SH-SY5Y (cell line): ENCODE measurements around the gene HMGXB3.

Source experiments
- GATA2 ChIP-seq: IDR thresholded peaks from 2 replicates; pipeline ENCODE4 v1.6.1; 2011; ENCODE audit warnings: mild to moderate bottlenecking, low read depth, low read length
- GATA3 ChIP-seq: IDR thresholded peaks from 2 replicates; pipeline ENCODE4 v1.6.1; 2011; ENCODE audit warnings: low read depth, mild to moderate bottlenecking, low read length, moderate library complexity

GRCh38 chr5:150009671-150010387 is 9.3 kb downstream of the HMGXB3 start:
- no peak for TF ChIP-seq GATA2
- TF ChIP-seq GATA3 = no peak
